Astrocyte (in vitro differentiated cells and primary cell): ENCODE data around the gene GOLGA8J. TPM values are rescaled to one million over a fixed set of nuclear protein-coding genes. Genes with fewer than 3 reads are reported as not detected.
"Not testable (repeated sequence)": the region's sequence is repeated elsewhere in the genome, so short reads cannot be mapped to it uniquely, and the experiment has no call there.

Experiments
- DNase-seq: peaks from one replicate; pipeline ENCODE4 v3.0.0-alpha.2; 2010; ENCODE audit warnings: low read depth
- FAIRE-seq: peaks from 2 replicates; lab custom pipeline; 2011; peaks lifted over from hg19 to GRCh38; lab: Jason Lieb, UNC
- H2AFZ ChIP-seq: 2 replicates; pipeline ENCODE4 v1.6.0; 2012; ENCODE audit warnings: low read depth, low read length, inconsistent platforms
- H3K27ac ChIP-seq: 2 replicates; pipeline ENCODE4 v1.5.1; 2011; ENCODE audit warnings: low read depth, low read length, inconsistent platforms
- H3K27me3 ChIP-seq: 2 replicates; pipeline ENCODE4 v1.6.0; 2011; ENCODE audit warnings: low read length, inconsistent platforms; ENCODE audit not compliant: insufficient read depth
- H3K36me3 ChIP-seq: 2 replicates; pipeline ENCODE4 v1.5.1; 2011; ENCODE audit warnings: low read length, inconsistent platforms; ENCODE audit not compliant: insufficient read depth
- H3K4me1 ChIP-seq: 2 replicates; pipeline ENCODE4 v1.5.1; 2011; ENCODE audit warnings: low read length, inconsistent platforms; ENCODE audit not compliant: insufficient read depth
- H3K4me2 ChIP-seq: 2 replicates; pipeline ENCODE4 v1.6.0; 2012; ENCODE audit warnings: low read length, inconsistent platforms
- H3K4me3 ChIP-seq: 2 replicates; pipeline ENCODE4 v1.5.1; 2011; ENCODE audit warnings: low read depth, mild to moderate bottlenecking, low read length, inconsistent platforms; ENCODE audit not compliant: insufficient read depth
- H3K79me2 ChIP-seq: 2 replicates; pipeline ENCODE4 v1.6.0; 2012; ENCODE audit warnings: mild to moderate bottlenecking, low read length, inconsistent platforms; ENCODE audit not compliant: insufficient read depth
- H3K9ac ChIP-seq: 2 replicates; pipeline ENCODE4 v1.6.0; 2012; ENCODE audit warnings: mild to moderate bottlenecking, low read length, inconsistent platforms
- H3K9me3 ChIP-seq: 2 replicates; pipeline ENCODE4 v1.5.1; 2012; ENCODE audit warnings: low read depth, mild to moderate bottlenecking, low read length, inconsistent platforms; ENCODE audit not compliant: insufficient read depth
- H4K20me1 ChIP-seq: 2 replicates; pipeline ENCODE4 v1.6.0; 2012; ENCODE audit warnings: low read length, inconsistent platforms; ENCODE audit not compliant: insufficient read depth
- H3K27ac Mint-ChIP-seq: one replicate; pipeline ENCODE4 v1.8.0; 2021; ENCODE audit warnings: mild to moderate bottlenecking, mixed read lengths; ENCODE audit not compliant: unreplicated experiment
- H3K27me3 Mint-ChIP-seq: one replicate; pipeline ENCODE4 v1.8.0; 2021; ENCODE audit warnings: low read depth, mixed read lengths; ENCODE audit not compliant: unreplicated experiment
- H3K36me3 Mint-ChIP-seq: one replicate; pipeline ENCODE4 v1.8.0; 2021; ENCODE audit warnings: low read depth, mixed read lengths; ENCODE audit not compliant: unreplicated experiment
- H3K4me1 Mint-ChIP-seq: one replicate; pipeline ENCODE4 v1.8.0; 2021; ENCODE audit warnings: low read depth, mixed read lengths; ENCODE audit not compliant: unreplicated experiment
- H3K4me3 Mint-ChIP-seq: one replicate; pipeline ENCODE4 v1.8.0; 2021; ENCODE audit warnings: mild to moderate bottlenecking, moderate library complexity, mixed read lengths; ENCODE audit not compliant: unreplicated experiment
- H3K9me3 Mint-ChIP-seq: one replicate; pipeline ENCODE4 v1.8.0; 2021; ENCODE audit warnings: mild to moderate bottlenecking, mixed read lengths; ENCODE audit not compliant: unreplicated experiment
- total RNA-seq: library from RNA; stranded (reverse); gene quantifications from 2 replicates; pipeline ENCODE4 v1.2.1, GENCODE V29; 2021

GOLGA8J gene
- total RNA-seq, 1 donor from 2014 or later: not detected

GRCh38 chr15:30097827-30098226, 15.1 kb downstream of the GOLGA8J start:
- not testable (repeated sequence) for H3K79me2 ChIP-seq, H2AFZ ChIP-seq, H3K4me3 ChIP-seq, H3K27ac Mint-ChIP-seq, H3K9me3 ChIP-seq, H3K4me3 Mint-ChIP-seq, FAIRE-seq, H3K27me3 ChIP-seq, H3K4me1 Mint-ChIP-seq, H4K20me1 ChIP-seq, DNase-seq, H3K9ac ChIP-seq, H3K36me3 Mint-ChIP-seq, H3K4me2 ChIP-seq, H3K27me3 Mint-ChIP-seq, H3K4me1 ChIP-seq, H3K9me3 Mint-ChIP-seq, H3K36me3 ChIP-seq, H3K27ac ChIP-seq

- H3K4me3 Mint-ChIP-seq, H3K4me2 ChIP-seq, H3K4me1 Mint-ChIP-seq, FAIRE-seq, H3K27ac Mint-ChIP-seq, H3K27ac ChIP-seq, H3K27me3 Mint-ChIP-seq, H2AFZ ChIP-seq, H3K27me3 ChIP-seq, H3K79me2 ChIP-seq, H4K20me1 ChIP-seq, H3K9me3 ChIP-seq, H3K36me3 Mint-ChIP-seq, DNase-seq, H3K4me3 ChIP-seq, H3K4me1 ChIP-seq, H3K9me3 Mint-ChIP-seq, H3K36me3 ChIP-seq, H3K9ac ChIP-seq: not testable (repeated sequence)
These were observed 20.1 kb downstream of the GOLGA8J start for GRCh38 chr15:30102890-30103289.

DNA sequence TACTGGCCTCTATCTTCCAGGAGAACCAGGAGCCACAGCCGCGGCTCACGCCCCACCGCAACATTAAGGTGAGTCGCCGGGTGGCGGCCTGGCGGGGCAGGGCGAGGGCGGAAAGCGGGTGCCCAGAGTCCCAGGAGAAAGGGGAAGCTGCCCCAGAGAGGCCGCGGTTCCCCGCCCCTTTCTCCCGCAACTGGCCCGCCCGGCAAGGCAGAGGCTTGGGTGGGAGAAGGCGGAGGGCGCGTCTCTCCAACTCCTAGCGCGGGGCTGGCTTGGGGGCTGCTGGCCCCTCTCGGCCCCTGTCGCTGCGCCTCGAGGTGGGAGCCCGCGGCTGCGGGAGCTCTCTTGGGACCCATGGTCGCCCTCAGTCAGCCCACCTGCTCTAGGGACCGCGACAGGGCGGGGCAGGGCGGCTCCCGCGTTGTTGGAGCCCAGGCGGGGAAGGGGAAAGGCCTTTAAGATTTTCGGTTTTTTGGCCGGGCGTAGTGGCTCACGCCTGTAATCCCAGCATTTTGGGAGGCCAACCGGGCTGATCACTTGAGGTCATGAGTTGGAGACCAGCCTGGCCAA, 21.3 kb downstream of the GOLGA8J start:
- not testable (repeated sequence) for H3K4me3 Mint-ChIP-seq, H3K9me3 ChIP-seq, H3K9me3 Mint-ChIP-seq, H3K79me2 ChIP-seq, H3K27me3 ChIP-seq, H3K27me3 Mint-ChIP-seq, H2AFZ ChIP-seq, H3K36me3 ChIP-seq, DNase-seq, H3K4me3 ChIP-seq, H4K20me1 ChIP-seq, FAIRE-seq, H3K4me1 ChIP-seq, H3K27ac ChIP-seq, H3K27ac Mint-ChIP-seq, H3K4me1 Mint-ChIP-seq, H3K36me3 Mint-ChIP-seq, H3K9ac ChIP-seq
- peak overlapping the region; percentile 54 for H3K4me2 ChIP-seq

DNA sequence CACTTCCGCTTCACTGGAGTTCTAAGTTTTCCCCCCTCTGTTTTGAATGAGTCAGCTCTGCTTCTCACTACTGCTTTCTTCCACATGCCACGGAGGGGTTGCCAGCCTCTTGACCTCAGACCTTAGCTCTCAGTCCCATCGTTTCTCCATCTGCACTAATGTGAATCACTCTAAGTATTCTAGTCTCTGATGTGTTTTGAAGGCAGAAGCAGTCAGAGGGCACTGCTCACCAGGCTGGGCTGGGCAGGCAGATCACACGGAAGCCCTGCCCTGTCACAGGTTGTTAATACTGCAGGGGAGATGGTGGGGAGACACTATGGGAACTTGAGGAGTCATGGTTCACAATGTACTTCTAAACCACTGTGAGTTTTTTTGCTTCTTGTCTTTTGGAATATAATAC, 27.8 kb downstream of the GOLGA8J start:
- not testable (repeated sequence) for DNase-seq, H3K4me3 ChIP-seq, H3K9me3 ChIP-seq, H4K20me1 ChIP-seq, H3K27me3 ChIP-seq, FAIRE-seq, H3K27ac Mint-ChIP-seq, H3K36me3 Mint-ChIP-seq, H3K9ac ChIP-seq, H3K4me3 Mint-ChIP-seq, H3K27me3 Mint-ChIP-seq, H3K4me1 ChIP-seq, H3K9me3 Mint-ChIP-seq, H3K4me2 ChIP-seq, H3K27ac ChIP-seq, H2AFZ ChIP-seq, H3K4me1 Mint-ChIP-seq, H3K36me3 ChIP-seq, H3K79me2 ChIP-seq

DNA sequence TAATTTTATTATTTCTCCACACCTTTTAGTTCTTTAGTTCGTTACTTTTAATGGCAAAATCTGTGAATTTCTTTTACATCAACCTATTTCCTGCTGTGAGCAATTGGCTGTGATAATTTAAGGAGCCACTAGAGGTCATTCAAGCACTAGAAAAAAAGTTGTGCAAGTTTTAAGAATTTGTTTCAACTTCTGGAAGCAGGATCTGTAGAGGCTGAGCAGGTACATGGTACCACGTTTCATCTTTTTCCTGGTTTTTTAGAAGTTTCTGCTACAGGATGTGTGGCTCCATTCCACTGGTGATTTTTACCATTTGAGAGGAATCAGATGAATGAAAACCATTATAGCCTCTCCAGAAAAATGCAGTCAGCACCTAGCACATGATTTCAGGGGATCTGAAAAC, 47.3 kb downstream of the GOLGA8J start:
- H3K4me1 Mint-ChIP-seq, H3K36me3 ChIP-seq, H3K4me3 Mint-ChIP-seq, H3K9ac ChIP-seq, H3K79me2 ChIP-seq, H3K4me1 ChIP-seq, H3K36me3 Mint-ChIP-seq, H3K4me3 ChIP-seq, H3K4me2 ChIP-seq, H3K27me3 Mint-ChIP-seq, H4K20me1 ChIP-seq, H3K9me3 Mint-ChIP-seq, H3K27ac ChIP-seq, H2AFZ ChIP-seq, H3K27ac Mint-ChIP-seq, H3K9me3 ChIP-seq, H3K27me3 ChIP-seq, FAIRE-seq: not testable (repeated sequence)
- peak; percentile 0 for DNase-seq

DNA sequence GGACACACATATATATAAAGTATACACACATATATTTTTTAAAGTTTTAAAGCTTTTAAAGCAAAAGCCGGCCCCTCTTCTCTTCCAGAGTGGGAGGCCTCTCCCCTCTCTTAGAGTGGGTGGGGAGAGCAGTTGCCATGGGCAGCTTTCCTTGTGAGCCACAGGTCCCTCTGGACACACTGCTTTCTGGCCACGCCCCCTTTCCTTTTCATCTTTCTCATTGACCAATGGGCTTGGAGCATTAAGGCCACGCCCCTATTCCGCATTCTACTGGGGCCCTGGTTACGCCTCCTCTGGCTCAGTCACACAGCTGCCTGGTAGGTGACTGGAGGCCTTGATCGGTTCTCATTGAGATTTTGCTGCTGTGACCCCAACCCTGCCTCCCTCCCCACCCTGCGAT, 52.0 kb downstream of the GOLGA8J start, which contains the start of gene GOLGA8T:
TSS of gene GOLGA8T (plus strand) at position 301 of the 400 bp plus-strand sequence. CDS start at position 399, 98 bp downstream.
- not testable (repeated sequence) for DNase-seq, H3K36me3 ChIP-seq, H3K9me3 Mint-ChIP-seq, H3K27ac ChIP-seq, H3K4me2 ChIP-seq, H3K27me3 Mint-ChIP-seq, H3K27me3 ChIP-seq, H3K36me3 Mint-ChIP-seq, H3K9ac ChIP-seq, H3K9me3 ChIP-seq, FAIRE-seq, H3K4me3 Mint-ChIP-seq, H2AFZ ChIP-seq, H3K4me1 ChIP-seq, H3K4me3 ChIP-seq, H4K20me1 ChIP-seq, H3K27ac Mint-ChIP-seq, H3K4me1 Mint-ChIP-seq, H3K79me2 ChIP-seq
